ENCODE data around the gene TMEM239. TPM values are rescaled to one million over a fixed set of nuclear protein-coding genes. Genes with fewer than 3 reads are reported as not detected.

Gene TMEM239
- total RNA-seq, 1 donor from 2014 or later = not detected

- Histone ChIP-seq H3K36me3 (peaks cover 64% of the 10 kb centered on the region), H3K4me3 (no peak overlapping the region), H3K4me1 (peaks cover 2% of the 10 kb centered on the region), H3K27me3 (ENCODE audit: low read depth) (no peaks in the 10 kb centered on the region), H3K27ac (replicated peaks) (no peak overlapping the region), H3K9me3 (replicated peaks) (no peaks in the 10 kb centered on the region)
- DNase-seq = no peak
- TF ChIP-seq CTCF (IDR thresholded peaks at IDR 0.05; ENCODE audit: borderline replicate concordance) = no peak
- intact Hi-C loops (cut with micrococcal nuclease) = no loop called here
Observed at GRCh38 chr20:2864626-2865025, 48.5 kb downstream of the TMEM239 start.

- DNase-seq = no peak
- intact Hi-C loops (cut with micrococcal nuclease) = no loop called here
- peaks cover 64% of the 10 kb centered on the region for H3K36me3 ChIP-seq
Observed at GRCh38 chr20:2865101-2865500, 48.9 kb downstream of the TMEM239 start.

DNA sequence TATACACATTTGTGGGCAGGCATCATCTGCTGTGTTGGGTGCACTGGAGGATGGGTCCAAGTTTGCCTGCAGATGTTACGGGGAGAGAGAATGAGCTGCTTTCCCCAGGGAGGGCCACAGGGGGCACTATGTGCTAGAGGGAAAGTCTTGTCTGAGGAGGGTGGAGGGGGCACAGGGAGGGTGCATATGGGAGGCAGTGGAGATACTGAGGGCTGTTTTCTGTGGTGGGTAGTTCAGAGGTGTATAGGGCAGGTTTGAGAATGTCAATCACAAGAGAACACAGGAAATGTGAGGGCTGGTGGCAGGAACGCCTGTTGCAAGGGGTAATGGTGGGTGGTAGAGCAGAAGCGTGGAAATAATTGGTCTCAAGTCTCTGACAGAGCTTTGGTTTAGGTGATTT, 49.5 kb downstream of the TMEM239 start:
- no peak for TF ChIP-seq CTCF (IDR thresholded peaks at IDR 0.05; ENCODE audit: borderline replicate concordance)
- intact Hi-C loops (cut with micrococcal nuclease) = no loop called here
- H3K36me3 ChIP-seq = peaks cover 60% of the 10 kb centered on the region

More at GRCh38 chr20:2865101-2865500, 48.9 kb downstream of the TMEM239 start:
- H3K4me1 ChIP-seq = no peaks in the 10 kb centered on the region
- H3K4me3 ChIP-seq = no peak overlapping the region
- no peaks in the 10 kb centered on the region for H3K9me3 ChIP-seq (replicated peaks)
- H3K27ac ChIP-seq (replicated peaks) = no peak overlapping the region
- no peak for TF ChIP-seq CTCF (IDR thresholded peaks at IDR 0.05; ENCODE audit: borderline replicate concordance)
- no peaks in the 10 kb centered on the region for H3K27me3 ChIP-seq (ENCODE audit: low read depth)

DNA sequence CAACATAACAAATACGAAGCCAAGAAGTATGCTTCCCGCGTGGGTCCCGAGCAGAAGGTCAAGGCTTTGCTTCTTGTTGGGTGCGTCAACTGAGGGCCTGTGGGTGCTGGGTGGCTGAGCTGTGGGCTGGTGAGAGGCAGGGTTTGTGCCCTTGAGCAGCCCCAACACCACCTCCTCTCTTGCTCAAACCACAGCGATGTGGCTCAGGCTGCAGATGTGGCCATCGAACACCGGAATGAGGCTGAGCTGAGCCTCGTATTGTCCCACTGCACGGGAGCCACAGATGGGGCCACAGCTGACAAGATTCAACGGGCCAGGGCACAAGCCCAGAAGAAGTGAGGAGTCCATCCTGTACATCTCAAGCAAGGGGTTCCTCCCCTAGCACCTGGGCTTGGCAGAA, 50.1 kb downstream of the TMEM239 start:
- DNase-seq = no peak
- H3K4me1 ChIP-seq = peaks cover 10% of the 10 kb centered on the region
- TF ChIP-seq CTCF (IDR thresholded peaks at IDR 0.05; ENCODE audit: borderline replicate concordance) = no peak
- no peaks in the 10 kb centered on the region for H3K27me3 ChIP-seq (ENCODE audit: low read depth)
- H3K27ac ChIP-seq (replicated peaks) = no peak overlapping the region
- no peak overlapping the region for H3K4me3 ChIP-seq
- H3K36me3 ChIP-seq = peaks cover 54% of the 10 kb centered on the region
- intact Hi-C loops (cut with micrococcal nuclease) = no loop called here
- no peaks in the 10 kb centered on the region for H3K9me3 ChIP-seq (replicated peaks)

More for the DNA sequence above, 49.5 kb downstream of the TMEM239 start:
- Histone ChIP-seq H3K9me3 (replicated peaks) (no peaks in the 10 kb centered on the region), H3K4me3 (no peak overlapping the region), H3K4me1 (peaks cover 4% of the 10 kb centered on the region), H3K27ac (replicated peaks) (no peak overlapping the region), H3K27me3 (ENCODE audit: low read depth) (no peaks in the 10 kb centered on the region)
- DNase-seq = no peak

- intact Hi-C loops (cut with micrococcal nuclease) = no loop called here
- peaks cover 21% of the 10 kb centered on the region for H3K4me1 ChIP-seq
- no peak overlapping the region for H3K4me3 ChIP-seq
- DNase-seq = no peak
- no peak for TF ChIP-seq CTCF (IDR thresholded peaks at IDR 0.05; ENCODE audit: borderline replicate concordance)
- H3K9me3 ChIP-seq (replicated peaks) = no peaks in the 10 kb centered on the region
- H3K36me3 ChIP-seq = peaks cover 43% of the 10 kb centered on the region
- H3K27ac ChIP-seq (replicated peaks) = no peak overlapping the region
- no peaks in the 10 kb centered on the region for H3K27me3 ChIP-seq (ENCODE audit: low read depth)
Observed at GRCh38 chr20:2867081-2867864, 51.1 kb downstream of the TMEM239 start.

Other genes with a start within 250 kb of the TMEM239 start
- 47.3 TPM for gene NOP56, start 163.7 kb upstream of the TMEM239 start, total RNA-seq
- 220 TPM for gene IDH3B, start 152.1 kb upstream of the TMEM239 start, total RNA-seq
- 4.9 TPM for gene EBF4, start 123.6 kb upstream of the TMEM239 start, total RNA-seq
- gene CPXM1, start 15.7 kb upstream of the TMEM239 start, total RNA-seq = 0.69 TPM
- gene C20orf141, start 1.4 kb upstream of the TMEM239 start, total RNA-seq = not detected
- 9.4 TPM for gene PCED1A, start 24.3 kb downstream of the TMEM239 start, total RNA-seq
- gene VPS16, start 24.4 kb downstream of the TMEM239 start, total RNA-seq = 15.7 TPM
- 23.5 TPM for gene PTPRA, start 57.1 kb downstream of the TMEM239 start, total RNA-seq
- not detected for gene GNRH2, start 227.3 kb downstream of the TMEM239 start, total RNA-seq
- gene MRPS26, start 229.7 kb downstream of the TMEM239 start, total RNA-seq = 55.6 TPM

Measured in left ventricle myocardium inferior (tissue), 1 donor.